PC-3 (cell line): ENCODE measurements around the gene ELAVL3. TPM values are rescaled to one million over a fixed set of nuclear protein-coding genes. Genes with fewer than 3 reads are reported as not detected.
A peak's percentile ranks its signal among the peaks of the same experiment; 100 is the strongest.

ENCODE experiments used
- ATAC-seq: fragments of 200-7000 bp; cut with Tn5 transposase; 2 replicates; pipeline ENCODE4 v1.9.1; 2020; ENCODE audit warnings: mild to moderate bottlenecking, moderate library complexity
- Bru-seq: library from RNA; stranded (reverse); fragments of 400-500 nt; gene quantifications from one replicate; lab custom pipeline; 2021; lab: Mats Ljungman, UMichigan
- BruChase-seq, 2 experiments: library from RNA; stranded (reverse); fragments of 400-500 nt; gene quantifications; one replicate each; lab custom pipeline; 2021; lab: Mats Ljungman, UMichigan
- BruUV-seq: library from RNA; stranded (reverse); fragments of 400-500 nt; replicated peaks from 2 replicates; lab custom pipeline; 2021; lab: Mats Ljungman, UMichigan
- CTCF ChIA-PET: fragments of 300-600 bp; sonication (Branson Sonifier 250); formaldehyde crosslinking; loops from one replicate; lab custom pipeline; 2022; ENCODE audit warnings: antibody characterized with exemption; lab: Charles Lee
- POLR2A ChIA-PET: fragments of 300-600 bp; sonication (Branson Sonifier 250); formaldehyde crosslinking; loops from one replicate; lab custom pipeline; 2022; ENCODE audit warnings: antibody characterized with exemption; ENCODE audit not compliant: unreplicated experiment; lab: Charles Lee
- DNase-seq: peaks from one replicate; pipeline ENCODE4 v3.0.0-alpha.2; 2015
- H2AFZ ChIP-seq: fragments of 300-600 bp; sonication (generic); 2 replicates; pipeline ENCODE4 v1.6.0; 2016; ENCODE audit warnings: antibody characterized with exemption, low read length
- H3F3A ChIP-seq: fragments of 300-600 bp; sonication (generic); one replicate; pipeline ENCODE4 v1.6.0; 2017; ENCODE audit warnings: antibody characterized with exemption, low read length, control low read depth, mild to moderate bottlenecking; ENCODE audit not compliant: unreplicated experiment
- H3K27ac ChIP-seq: fragments of 300-600 bp; sonication (generic); 2 replicates; pipeline ENCODE4 v1.5.1; 2016; ENCODE audit warnings: mild to moderate bottlenecking, low read length
- H3K27me3 ChIP-seq: fragments of 300-600 bp; sonication (generic); 2 replicates; pipeline ENCODE4 v1.6.1; 2016; ENCODE audit warnings: low read length, mixed read lengths
- H3K36me3 ChIP-seq: fragments of 300-600 bp; sonication (generic); 2 replicates; pipeline ENCODE4 v1.6.1; 2016; ENCODE audit warnings: low read depth, mixed run types, low read length, mixed read lengths
- H3K4me1 ChIP-seq: fragments of 300-600 bp; sonication (generic); 2 replicates; pipeline ENCODE4 v1.5.1; 2016; ENCODE audit warnings: low read length; ENCODE audit not compliant: insufficient read depth
- H3K4me2 ChIP-seq: fragments of 300-600 bp; sonication (generic); 2 replicates; pipeline ENCODE4 v1.6.0; 2016; ENCODE audit warnings: low read length
- H3K4me3 ChIP-seq: fragments of 300-600 bp; sonication (generic); 2 replicates; pipeline ENCODE4 v1.5.1; 2016; ENCODE audit warnings: mild to moderate bottlenecking, low read length, mixed read lengths
- H3K79me2 ChIP-seq: fragments of 300-600 bp; sonication (generic); 2 replicates; pipeline ENCODE4 v1.6.1; 2017; ENCODE audit warnings: low read length, mixed read lengths
- H3K9ac ChIP-seq: fragments of 300-600 bp; sonication (generic); 2 replicates; pipeline ENCODE4 v1.6.0; 2016; ENCODE audit warnings: mild to moderate bottlenecking, low read length
- H3K9me2 ChIP-seq: fragments of 300-600 bp; sonication (generic); replicated peaks from 2 replicates; pipeline ENCODE4 v1.6.1; 2016; ENCODE audit warnings: mixed run types, low read length, mixed read lengths
- H3K9me3 ChIP-seq: fragments of 300-600 bp; sonication (generic); 2 replicates; pipeline ENCODE4 v1.6.1; 2016; ENCODE audit warnings: low read length, mixed read lengths
- H4K20me1 ChIP-seq: fragments of 300-600 bp; sonication (generic); 2 replicates; pipeline ENCODE4 v1.6.1; 2016; ENCODE audit warnings: low read length, mixed read lengths
- CTCF ChIP-seq: fragments of 300-600 bp; sonication (generic); conservative IDR thresholded peaks from 2 replicates; pipeline ENCODE4 v1.5.1; 2017; ENCODE audit warnings: antibody characterized with exemption, low read depth, mild to moderate bottlenecking, low read length
- EZH2 ChIP-seq: fragments of 300-600 bp; sonication (generic); IDR thresholded peaks from one replicate; pipeline ENCODE4 v1.6.1; 2017; ENCODE audit warnings: antibody characterized with exemption, mild to moderate bottlenecking, low read length; ENCODE audit not compliant: unreplicated experiment
- EZH2phosphoT487 ChIP-seq: fragments of 300-600 bp; sonication (generic); IDR thresholded peaks from 2 replicates; pipeline ENCODE4 v1.6.1; 2018; ENCODE audit warnings: mild to moderate bottlenecking, antibody characterized with exemption, low read length, borderline replicate concordance
- intact Hi-C: fragments of 100-400 bp; cut with micrococcal nuclease; formaldehyde crosslinking; loops from 2 replicates; pipeline ENCODE4 v1.9.0; 2023
- long read RNA-seq: library from polyadenylated mRNA; unstranded; transcript quantifications from one replicate; pipeline ENCODE4 v2.0.0, GENCODE V29; 2021; ENCODE audit not compliant: unreplicated experiment
- total RNA-seq: library from RNA; depleted of rRNA; stranded (reverse); fragments of >200 nt; gene quantifications from 2 replicates; pipeline ENCODE4 v1.2.3, GENCODE V29; 2014; rRNA removed

The ELAVL3 gene
- total RNA-seq: not detected in 2 replicates
- Bru-seq, nascent RNA: percentile 5 among the genes with signal in this experiment
- BruChase-seq, experiment 1, labeled RNA remaining after a 6-hour chase: percentile 31 among the genes with signal in this experiment
- percentile 24 among the genes with signal in this experiment for BruChase-seq, experiment 2, labeled RNA remaining after a 2-hour chase
- long read RNA-seq: 0 reads

DNA sequence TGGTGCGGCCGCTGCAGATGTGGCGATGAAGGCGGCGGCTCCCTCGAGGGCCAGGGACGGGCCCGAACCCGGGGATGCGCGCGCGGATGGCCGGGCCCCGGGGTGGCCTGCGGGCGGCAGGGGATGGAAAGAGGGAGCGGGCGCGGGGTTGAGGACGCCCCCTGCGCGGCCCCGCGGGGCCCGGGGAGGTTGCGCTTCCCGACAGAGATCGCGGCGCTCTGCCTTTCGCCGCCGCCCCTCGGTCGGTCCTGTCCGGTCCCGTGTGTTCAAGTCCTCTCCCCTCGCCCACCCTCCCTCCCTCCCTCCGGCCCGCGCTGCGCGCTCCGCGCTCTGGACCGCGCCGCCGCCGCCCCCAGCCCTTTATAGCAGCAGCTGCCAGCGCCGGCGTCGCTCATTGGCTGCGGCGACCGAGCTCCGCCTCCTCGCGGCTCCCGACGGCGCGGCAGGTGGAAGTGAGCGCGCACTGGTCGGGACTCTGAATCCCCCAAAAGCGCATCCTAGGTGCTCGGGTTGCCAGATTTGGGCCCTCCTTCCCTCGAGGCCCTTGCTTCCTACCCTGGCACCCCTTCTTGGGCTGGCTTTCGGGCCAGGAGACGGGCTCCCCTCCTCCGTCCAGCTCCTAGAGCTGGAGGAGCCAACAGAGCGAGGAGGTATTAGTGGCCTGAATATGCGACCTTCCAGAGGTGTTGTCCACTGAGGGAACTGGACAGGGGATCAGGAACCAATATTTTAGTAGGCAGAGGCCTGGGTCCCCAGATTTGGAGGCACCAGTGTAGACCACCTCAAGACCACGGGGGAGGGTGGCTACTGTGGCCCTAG is at the start of gene ELAVL3:
Gene ELAVL3, minus strand, starts transcription at position 332 of the 819 bp plus-strand sequence. CDS start 438 bp downstream, outside the sequence.
- ChIA-PET POLR2A (no interaction called here), CTCF (no interaction called here)
- H2AFZ ChIP-seq: peak within 1 kb of the TSS; percentile 79; the same call in 1 of the 2 replicates
- H3K4me3 ChIP-seq: peak within 1 kb of the TSS; percentile 59; the same call in 1 of the 2 replicates
- no peaks in the 10 kb centered on the region for H4K20me1 ChIP-seq
- peak within 1 kb of the TSS; percentile 78 for H3K4me2 ChIP-seq
- H3K79me2 ChIP-seq: no peaks in the 10 kb centered on the region
- no peaks in the 10 kb centered on the region for H3K9me3 ChIP-seq
- no peaks in the 10 kb centered on the region for H3K9me2 ChIP-seq
- ATAC-seq: no peak
- H3K9ac ChIP-seq: no peak within 1 kb of the TSS
- intact Hi-C loops: no loop called here
- TF ChIP-seq CTCF (no peak), EZH2phosphoT487 (no peak), EZH2 (no peak)
- no TSS peak for BruUV-seq
- H3K27ac ChIP-seq: no peak within 1 kb of the TSS
- no peaks in the 10 kb centered on the region for H3F3A ChIP-seq
- H3K4me1 ChIP-seq: peaks cover 7% of the 10 kb centered on the region; the same call in 1 of the 2 replicates
- H3K36me3 ChIP-seq: no peaks in the 10 kb centered on the region
- H3K27me3 ChIP-seq: peaks cover 14% of the 10 kb centered on the region; the same call in 1 of the 2 replicates
- no peak for DNase-seq

DNA sequence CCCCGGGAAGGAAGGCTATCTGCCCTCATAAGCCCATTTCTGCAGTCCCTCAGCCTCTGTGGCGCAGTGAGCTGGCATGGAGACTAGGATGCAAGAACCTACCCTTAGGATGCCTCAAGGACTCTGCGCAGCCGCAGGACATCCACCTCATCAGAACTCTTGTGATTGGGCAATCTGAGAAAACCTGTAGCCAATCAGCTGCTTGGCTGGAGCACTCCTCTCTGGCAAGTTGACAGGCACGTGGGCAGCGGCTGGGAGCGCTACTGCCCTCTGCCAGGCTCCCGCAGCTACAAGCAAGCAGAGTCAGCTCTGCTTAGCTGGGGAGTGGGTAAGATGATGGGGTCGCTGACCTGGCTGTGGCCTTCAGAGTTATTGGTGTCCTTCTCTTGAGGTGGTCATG is 49.6 kb upstream of the ELAVL3 start:
- no peaks in the 10 kb centered on the region for H3K27me3 ChIP-seq
- peak; percentile 51 for TF ChIP-seq CTCF
- no peak for TF ChIP-seq EZH2phosphoT487
- no peak for TF ChIP-seq EZH2
- peak; percentile 84 for DNase-seq
- H3F3A ChIP-seq: no peaks in the 10 kb centered on the region
- no peak overlapping the region for H3K4me2 ChIP-seq
- H3K4me3 ChIP-seq: no peak overlapping the region
- CTCF ChIA-PET: no interaction called here
- POLR2A ChIA-PET: interaction anchor here (0.7 kb wide), 1 partner anchor 94 kb away, joined by 4 read pairs; no protein-coding TSS in a partner anchor
- H4K20me1 ChIP-seq: no peaks in the 10 kb centered on the region
- no TSS peak for BruUV-seq
- peak; percentile 1; the same call in 1 of the 2 replicates for ATAC-seq
- no peak overlapping the region for H2AFZ ChIP-seq
- H3K36me3 ChIP-seq: peaks cover under 1% of the 10 kb centered on the region; the same call in 1 of the 2 replicates
- peaks cover 19% of the 10 kb centered on the region for H3K79me2 ChIP-seq
- H3K9me3 ChIP-seq: no peaks in the 10 kb centered on the region
- intact Hi-C loops: no loop called here
- peaks cover 26% of the 10 kb centered on the region for H3K4me1 ChIP-seq
- H3K9ac ChIP-seq: no peak overlapping the region
- H3K9me2 ChIP-seq: no peaks in the 10 kb centered on the region
- no peak overlapping the region for H3K27ac ChIP-seq
